ENCODE results near the gene ZSWIM7.

ZSWIM7 gene

DNA sequence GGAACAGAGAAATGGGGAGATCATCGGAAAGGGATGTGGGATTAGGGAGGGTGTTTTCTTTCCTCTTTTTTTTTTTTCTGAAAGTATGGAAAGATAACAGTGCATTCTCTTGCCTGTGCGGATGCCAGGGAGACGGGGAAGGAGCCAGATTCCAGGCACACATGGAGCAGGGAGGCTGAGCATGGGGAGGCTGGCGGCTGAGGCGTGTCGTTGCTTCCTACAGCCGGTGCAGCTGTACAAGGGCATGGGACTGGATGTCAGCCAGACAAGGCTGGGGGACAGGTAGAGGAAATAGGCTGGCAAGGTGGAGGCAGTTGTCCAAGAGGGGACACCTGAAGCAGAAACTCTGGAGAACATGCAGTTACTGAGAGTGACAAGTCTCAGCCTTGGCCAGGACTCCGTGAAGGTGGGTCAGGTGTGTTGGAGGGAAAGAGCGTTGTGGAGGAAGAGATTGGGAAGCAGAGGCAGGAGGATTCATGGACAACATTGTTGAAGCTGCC, 71.2 kb downstream of the ZSWIM7 start:
- Histone ChIP-seq H3K9me3 (ENCODE audit: control insufficient read depth, insufficient read depth, low read depth, low read length) (no peaks in the 10 kb centered on the region), H3K4me3 (ENCODE audit: low read depth, low read length) (no peak overlapping the region), H3K9ac (ENCODE audit: low read length) (no peak overlapping the region), H3K27me3 (ENCODE audit: control insufficient read depth, insufficient read depth, low read length) (no peaks in the 10 kb centered on the region), H3K36me3 (ENCODE audit: control insufficient read depth, insufficient read depth, low read length) (no peaks in the 10 kb centered on the region), H3K4me1 (ENCODE audit: control insufficient read depth, insufficient read depth, low read length) (no peaks in the 10 kb centered on the region), H3K27ac (ENCODE audit: low read depth, low read length) (no peak overlapping the region)
